Caco-2 (cell line): Measurements from ENCODE around the gene ITIH3. TPM values are rescaled to one million over a fixed set of nuclear protein-coding genes. Genes with fewer than 3 reads are reported as not detected.
A peak's percentile ranks its signal among the peaks of the same experiment; 100 is the strongest.

Experiments
- Bru-seq: library from RNA; stranded (reverse); fragments of 400-500 nt; gene quantifications from one replicate; lab custom pipeline; 2021; lab: Mats Ljungman, UMichigan
- BruChase-seq, 2 experiments: library from RNA; stranded (reverse); fragments of 400-500 nt; gene quantifications; one replicate each; lab custom pipeline; 2021; lab: Mats Ljungman, UMichigan
- BruUV-seq: library from RNA; stranded (reverse); fragments of 400-500 nt; replicated peaks from 2 replicates; lab custom pipeline; 2021; lab: Mats Ljungman, UMichigan
- CTCF ChIA-PET: fragments of 300-600 bp; sonication (Branson Sonifier 250); formaldehyde crosslinking; loops from one replicate; lab custom pipeline; 2022; ENCODE audit warnings: antibody characterized with exemption; lab: Charles Lee
- POLR2A ChIA-PET: fragments of 300-600 bp; sonication (Branson Sonifier 250); formaldehyde crosslinking; loops from one replicate; lab custom pipeline; 2022; ENCODE audit warnings: antibody characterized with exemption; lab: Charles Lee
- DNase-seq, 2 experiments: peaks; one replicate each; pipeline versions ENCODE4 v3.0.0 to v3.0.0-alpha.2; 2020 to 2022
- H3K27me3 ChIP-seq: replicated peaks from 2 replicates; pipeline ENCODE4 v1.6.0; 2011; ENCODE audit warnings: low read length; ENCODE audit not compliant: control insufficient read depth, insufficient read depth
- H3K36me3 ChIP-seq: 2 replicates; pipeline ENCODE4 v1.5.1; 2011; ENCODE audit warnings: low read length; ENCODE audit not compliant: control insufficient read depth, insufficient read depth
- H3K4me1 ChIP-seq: fragments of 250-450 bp; sonication (Bioruptor Pico); 2 replicates; pipeline ENCODE4 v1.5.1; 2020; ENCODE audit warnings: mild to moderate bottlenecking
- H3K4me3 ChIP-seq: 2 replicates; pipeline ENCODE4 v1.5.1; 2011; ENCODE audit warnings: low read depth, mild to moderate bottlenecking, control low read depth, low read length
- H3K9me3 ChIP-seq: fragments of 250-450 bp; sonication (Bioruptor Pico); 2 replicates; pipeline ENCODE4 v1.5.1; 2020; ENCODE audit warnings: mild to moderate bottlenecking, moderate library complexity
- H3K27ac Mint-ChIP-seq: one replicate; pipeline ENCODE4 v1.8.0; 2022; ENCODE audit warnings: mixed read lengths; ENCODE audit not compliant: unreplicated experiment
- H3K27me3 Mint-ChIP-seq: one replicate; pipeline ENCODE4 v1.8.0; 2022; ENCODE audit warnings: mixed read lengths; ENCODE audit not compliant: insufficient read depth, unreplicated experiment
- H3K36me3 Mint-ChIP-seq: one replicate; pipeline ENCODE4 v1.8.0; 2022; ENCODE audit warnings: mild to moderate bottlenecking, mixed read lengths; ENCODE audit not compliant: insufficient read depth, unreplicated experiment
- H3K4me1 Mint-ChIP-seq: one replicate; pipeline ENCODE4 v1.8.0; 2022; ENCODE audit warnings: low read depth, mixed read lengths; ENCODE audit not compliant: unreplicated experiment
- H3K4me3 Mint-ChIP-seq: one replicate; pipeline ENCODE4 v1.8.0; 2022; ENCODE audit warnings: mild to moderate bottlenecking, moderate library complexity, mixed read lengths; ENCODE audit not compliant: unreplicated experiment
- H3K9me3 Mint-ChIP-seq: one replicate; pipeline ENCODE4 v1.8.0; 2022; ENCODE audit warnings: mixed read lengths; ENCODE audit not compliant: unreplicated experiment
- intact Hi-C: fragments of 100-400 bp; cut with micrococcal nuclease; formaldehyde crosslinking; loops from one replicate; pipeline ENCODE4 v1.10.0; 2022; ENCODE audit not compliant: unreplicated experiment
- long read RNA-seq: library from polyadenylated mRNA; stranded (forward); transcript quantifications from one replicate; pipeline ENCODE4 v2.0.0, GENCODE V29; 2022
- total RNA-seq: library from RNA; stranded (reverse); gene quantifications from 2 replicates; pipeline ENCODE4 v1.2.3, GENCODE V29; 2022
- TF ChIP-seq, protein P1 (sequence below), 2 experiments: fragments of 200-600 bp in 1 of 2; IDR thresholded peaks; 1 replicate in 1 of 2; 2 replicates in 1 of 2; pipeline versions ENCODE4 v1.5.1 to v1.8.0; 2011 to 2022; ENCODE audit warnings: antibody characterized with exemption in 1 of 2, control low read depth in 1 of 2, inconsistent platforms in 1 of 2, low read depth in 1 of 2, low read length in 1 of 2, mild to moderate bottlenecking in 1 of 2, moderate library complexity in 1 of 2; ENCODE audit not compliant: insufficient read depth in 1 of 2, severe bottlenecking in 1 of 2, unreplicated experiment in 1 of 2

ITIH3 gene, protein sequence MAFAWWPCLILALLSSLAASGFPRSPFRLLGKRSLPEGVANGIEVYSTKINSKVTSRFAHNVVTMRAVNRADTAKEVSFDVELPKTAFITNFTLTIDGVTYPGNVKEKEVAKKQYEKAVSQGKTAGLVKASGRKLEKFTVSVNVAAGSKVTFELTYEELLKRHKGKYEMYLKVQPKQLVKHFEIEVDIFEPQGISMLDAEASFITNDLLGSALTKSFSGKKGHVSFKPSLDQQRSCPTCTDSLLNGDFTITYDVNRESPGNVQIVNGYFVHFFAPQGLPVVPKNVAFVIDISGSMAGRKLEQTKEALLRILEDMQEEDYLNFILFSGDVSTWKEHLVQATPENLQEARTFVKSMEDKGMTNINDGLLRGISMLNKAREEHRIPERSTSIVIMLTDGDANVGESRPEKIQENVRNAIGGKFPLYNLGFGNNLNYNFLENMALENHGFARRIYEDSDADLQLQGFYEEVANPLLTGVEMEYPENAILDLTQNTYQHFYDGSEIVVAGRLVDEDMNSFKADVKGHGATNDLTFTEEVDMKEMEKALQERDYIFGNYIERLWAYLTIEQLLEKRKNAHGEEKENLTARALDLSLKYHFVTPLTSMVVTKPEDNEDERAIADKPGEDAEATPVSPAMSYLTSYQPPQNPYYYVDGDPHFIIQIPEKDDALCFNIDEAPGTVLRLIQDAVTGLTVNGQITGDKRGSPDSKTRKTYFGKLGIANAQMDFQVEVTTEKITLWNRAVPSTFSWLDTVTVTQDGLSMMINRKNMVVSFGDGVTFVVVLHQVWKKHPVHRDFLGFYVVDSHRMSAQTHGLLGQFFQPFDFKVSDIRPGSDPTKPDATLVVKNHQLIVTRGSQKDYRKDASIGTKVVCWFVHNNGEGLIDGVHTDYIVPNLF
- 0.23 and 0.27 TPM in 2 replicates for total RNA-seq
- Bru-seq, nascent RNA, result percentile 11 among the genes with signal in this experiment
- percentile 6 among the genes with signal in this experiment for BruChase-seq, experiment 1, labeled RNA remaining after a 2-hour chase
- BruChase-seq, experiment 2, labeled RNA remaining after a 6-hour chase, result percentile 19 among the genes with signal in this experiment
- long read RNA-seq, result 0 reads

- H3K36me3 ChIP-seq, result no peaks in the 10 kb centered on the region
- H3K27me3 Mint-ChIP-seq, result no peaks in the 10 kb centered on the region
- TF ChIP-seq, protein P1, sequence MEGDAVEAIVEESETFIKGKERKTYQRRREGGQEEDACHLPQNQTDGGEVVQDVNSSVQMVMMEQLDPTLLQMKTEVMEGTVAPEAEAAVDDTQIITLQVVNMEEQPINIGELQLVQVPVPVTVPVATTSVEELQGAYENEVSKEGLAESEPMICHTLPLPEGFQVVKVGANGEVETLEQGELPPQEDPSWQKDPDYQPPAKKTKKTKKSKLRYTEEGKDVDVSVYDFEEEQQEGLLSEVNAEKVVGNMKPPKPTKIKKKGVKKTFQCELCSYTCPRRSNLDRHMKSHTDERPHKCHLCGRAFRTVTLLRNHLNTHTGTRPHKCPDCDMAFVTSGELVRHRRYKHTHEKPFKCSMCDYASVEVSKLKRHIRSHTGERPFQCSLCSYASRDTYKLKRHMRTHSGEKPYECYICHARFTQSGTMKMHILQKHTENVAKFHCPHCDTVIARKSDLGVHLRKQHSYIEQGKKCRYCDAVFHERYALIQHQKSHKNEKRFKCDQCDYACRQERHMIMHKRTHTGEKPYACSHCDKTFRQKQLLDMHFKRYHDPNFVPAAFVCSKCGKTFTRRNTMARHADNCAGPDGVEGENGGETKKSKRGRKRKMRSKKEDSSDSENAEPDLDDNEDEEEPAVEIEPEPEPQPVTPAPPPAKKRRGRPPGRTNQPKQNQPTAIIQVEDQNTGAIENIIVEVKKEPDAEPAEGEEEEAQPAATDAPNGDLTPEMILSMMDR (IDR thresholded peaks at IDR 0.05; ENCODE audit: insufficient read depth in 1 of 2, low read depth in 1 of 2, low read length in 1 of 2, severe bottlenecking in 1 of 2, unreplicated experiment in 1 of 2), result no peak
- H3K4me1 Mint-ChIP-seq, result no peaks in the 10 kb centered on the region
- H3K4me3 Mint-ChIP-seq, result no peak within 1 kb of the TSS
- H3K9me3 Mint-ChIP-seq, result no peaks in the 10 kb centered on the region
- intact Hi-C loops, result no loop called here
- no peaks in the 10 kb centered on the region for H3K9me3 ChIP-seq
- no peak within 1 kb of the TSS for H3K4me3 ChIP-seq
- BruUV-seq, result no TSS peak
- H3K27me3 ChIP-seq, result no peaks in the 10 kb centered on the region
- no peak for DNase-seq
- CTCF ChIA-PET, result interaction anchor here (0.6 kb wide), 1 partner anchor 98 kb away, joined by 4 read pairs; no protein-coding TSS in a partner anchor
- POLR2A ChIA-PET, result no interaction called here
- no peak within 1 kb of the TSS for H3K27ac Mint-ChIP-seq
- no peaks in the 10 kb centered on the region for H3K36me3 Mint-ChIP-seq
- H3K4me1 ChIP-seq, result no peaks in the 10 kb centered on the region
Observed at GRCh38 chr3:52794612-52795099, at the start of gene ITIH3. Gene ITIH3, plus strand, starts transcription at chr3:52794796. Its CDS starts 8 bp downstream, at chr3:52794804.

- Mint-ChIP-seq H3K4me1 (no peaks in the 10 kb centered on the region), H3K27ac (no peak overlapping the region), H3K9me3 (no peaks in the 10 kb centered on the region), H3K36me3 (peaks cover 76% of the 10 kb centered on the region), H3K4me3 (no peak overlapping the region), H3K27me3 (no peaks in the 10 kb centered on the region)
- TF ChIP-seq, protein P1 (IDR thresholded peaks at IDR 0.05; ENCODE audit: insufficient read depth in 1 of 2, low read depth in 1 of 2, low read length in 1 of 2, severe bottlenecking in 1 of 2, unreplicated experiment in 1 of 2), result no peak
- Histone ChIP-seq H3K4me1 (peaks cover 9% of the 10 kb centered on the region; the same call in 1 of the 2 replicates), H3K9me3 (peaks cover 5% of the 10 kb centered on the region; the same call in 1 of the 2 replicates), H3K4me3 (no peak overlapping the region), H3K36me3 (peaks cover 1% of the 10 kb centered on the region), H3K27me3 (no peaks in the 10 kb centered on the region)
- ChIA-PET POLR2A (no interaction called here), CTCF (no interaction called here)
- no TSS peak for BruUV-seq
- intact Hi-C loops, result loop anchor here (2.0 kb wide), 1 partner anchor 23 kb away; no protein-coding TSS in a partner anchor
- DNase-seq, result peak; percentile 41 to 63
Observed at GRCh38 chr3:52752045-52752660, 42.4 kb upstream of the ITIH3 start.
